KMS-11 (cell line): ENCODE data around the gene MCTP2.

Experiments
- H2AFZ ChIP-seq: fragments of 200-600 bp; sonication (generic); 2 replicates; pipeline ENCODE4 v1.6.1; 2016; ENCODE audit warnings: antibody characterized with exemption, mixed run types, low read depth
- H3K27ac ChIP-seq: fragments of 200-600 bp; sonication (generic); 2 replicates; pipeline ENCODE4 v1.6.1; 2016; ENCODE audit warnings: mild to moderate bottlenecking, mixed run types
- H3K27me3 ChIP-seq: fragments of 200-600 bp; sonication (generic); 2 replicates; pipeline ENCODE4 v1.6.1; 2017; ENCODE audit warnings: mild to moderate bottlenecking, low read depth, mixed run types, moderate library complexity; ENCODE audit not compliant: insufficient read depth
- H3K36me3 ChIP-seq: fragments of 200-600 bp; sonication (generic); 2 replicates; pipeline ENCODE4 v1.6.1; 2017; ENCODE audit warnings: mild to moderate bottlenecking, mixed run types; ENCODE audit not compliant: insufficient read depth
- H3K4me1 ChIP-seq: fragments of 200-600 bp; sonication (generic); 2 replicates; pipeline ENCODE4 v1.6.1; 2016; ENCODE audit warnings: mild to moderate bottlenecking, low read depth, mixed run types; ENCODE audit not compliant: poor library complexity, severe bottlenecking
- H3K4me2 ChIP-seq: fragments of 200-600 bp; sonication (generic); 2 replicates; pipeline ENCODE4 v1.7.0; 2016; ENCODE audit warnings: mild to moderate bottlenecking, mixed run types
- H3K4me3 ChIP-seq: fragments of 200-600 bp; sonication (generic); IDR thresholded peaks from 2 replicates; pipeline ENCODE4 v1.6.1; 2017; ENCODE audit warnings: low read depth, low read length, mixed read lengths; ENCODE audit not compliant: insufficient read depth
- H3K79me2 ChIP-seq: fragments of 200-600 bp; sonication (generic); 2 replicates; pipeline ENCODE4 v1.6.1; 2016; ENCODE audit warnings: low read depth, mixed run types; ENCODE audit not compliant: insufficient read depth
- H3K9ac ChIP-seq: fragments of 200-600 bp; sonication (generic); 2 replicates; pipeline ENCODE4 v1.6.1; 2016; ENCODE audit warnings: mild to moderate bottlenecking, mixed run types
- H4K20me1 ChIP-seq: fragments of 200-600 bp; sonication (generic); 2 replicates; pipeline ENCODE4 v1.6.1; 2016; ENCODE audit warnings: mild to moderate bottlenecking, mixed run types; ENCODE audit not compliant: insufficient read depth
- CTCF ChIP-seq: fragments of 200-600 bp; sonication (generic); conservative IDR thresholded peaks from 2 replicates; pipeline ENCODE4 v1.6.1; 2017; ENCODE audit warnings: low read depth, mild to moderate bottlenecking, antibody characterized with exemption, low read length, moderate library complexity, mixed read lengths

The MCTP2 gene

GRCh38 chr15:94476686-94477085 is 245.3 kb downstream of the MCTP2 start:
- Histone ChIP-seq H3K27ac (no peak overlapping the region), H3K4me3 (no peak overlapping the region), H3K36me3 (no peaks in the 10 kb centered on the region), H3K9ac (no peak overlapping the region), H2AFZ (no peak overlapping the region), H3K27me3 (no peaks in the 10 kb centered on the region), H4K20me1 (no peaks in the 10 kb centered on the region), H3K79me2 (no peaks in the 10 kb centered on the region), H3K4me2 (no peak overlapping the region), H3K4me1 (no peaks in the 10 kb centered on the region)
- no peak for TF ChIP-seq CTCF

- no peaks in the 10 kb centered on the region for H3K4me1 ChIP-seq
- no peaks in the 10 kb centered on the region for H3K27me3 ChIP-seq
- no peaks in the 10 kb centered on the region for H3K79me2 ChIP-seq
- H3K4me3 ChIP-seq, result no peak overlapping the region
- H3K4me2 ChIP-seq, result no peak overlapping the region
- TF ChIP-seq CTCF, result no peak
- no peak overlapping the region for H2AFZ ChIP-seq
- no peaks in the 10 kb centered on the region for H3K36me3 ChIP-seq
- no peak overlapping the region for H3K9ac ChIP-seq
- no peak overlapping the region for H3K27ac ChIP-seq
- no peaks in the 10 kb centered on the region for H4K20me1 ChIP-seq
These were observed 246.7 kb downstream of the MCTP2 start for GRCh38 chr15:94477913-94478553.

- Histone ChIP-seq H3K27ac (no peak overlapping the region), H3K27me3 (no peaks in the 10 kb centered on the region), H3K4me2 (no peak overlapping the region), H4K20me1 (no peaks in the 10 kb centered on the region), H2AFZ (no peak overlapping the region), H3K36me3 (no peaks in the 10 kb centered on the region), H3K79me2 (no peaks in the 10 kb centered on the region), H3K4me1 (no peaks in the 10 kb centered on the region), H3K4me3 (no peak overlapping the region), H3K9ac (no peak overlapping the region)
- TF ChIP-seq CTCF, result no peak
These were observed 247.4 kb downstream of the MCTP2 start for GRCh38 chr15:94478763-94479162.

GRCh38 chr15:94480289-94480834 is 249.0 kb downstream of the MCTP2 start:
- H3K27me3 ChIP-seq, result no peaks in the 10 kb centered on the region
- no peaks in the 10 kb centered on the region for H3K36me3 ChIP-seq
- H3K4me3 ChIP-seq, result no peak overlapping the region
- no peak overlapping the region for H3K4me2 ChIP-seq
- H4K20me1 ChIP-seq, result no peaks in the 10 kb centered on the region
- no peak for TF ChIP-seq CTCF
- no peak overlapping the region for H2AFZ ChIP-seq
- no peak overlapping the region for H3K9ac ChIP-seq
- no peak overlapping the region for H3K27ac ChIP-seq
- H3K79me2 ChIP-seq, result no peaks in the 10 kb centered on the region
- H3K4me1 ChIP-seq, result no peaks in the 10 kb centered on the region
